HG03521 (cell line): ENCODE data around the gene MACROD2.

Experiments used
- ATAC-seq: cut with Tn5 transposase; IDR thresholded peaks from one replicate; pipeline ENCODE4 v1.9.1; 2021; ENCODE audit warnings: mild to moderate bottlenecking, moderate library complexity; ENCODE audit not compliant: unreplicated experiment

The MACROD2 gene

GRCh38 chr20:15656124-15656523 lies 1660.8 kb downstream of the MACROD2 start:
- no peak for ATAC-seq

GRCh38 chr20:15658295-15658694 lies 1663.0 kb downstream of the MACROD2 start:
- ATAC-seq: no peak

DNA sequence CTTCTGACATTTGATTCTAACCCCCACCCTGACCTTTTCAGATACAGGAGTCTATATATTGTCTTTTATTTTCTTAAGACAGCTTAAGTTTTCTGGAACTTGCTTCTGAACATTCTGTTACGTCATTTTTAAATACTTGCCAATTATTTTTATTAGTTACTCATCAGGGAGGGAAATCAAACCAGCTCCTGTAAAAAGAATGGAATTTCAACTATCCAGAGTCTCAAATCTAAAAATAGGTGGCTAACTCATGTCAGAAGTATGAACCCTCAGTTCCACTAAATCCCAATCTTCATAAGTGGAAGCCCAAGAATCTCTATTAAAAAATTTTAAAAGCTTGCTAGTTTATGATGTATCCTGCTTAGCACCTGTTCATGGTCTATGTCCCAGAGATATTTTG lies 1677.9 kb downstream of the MACROD2 start:
- ATAC-seq: no peak

DNA sequence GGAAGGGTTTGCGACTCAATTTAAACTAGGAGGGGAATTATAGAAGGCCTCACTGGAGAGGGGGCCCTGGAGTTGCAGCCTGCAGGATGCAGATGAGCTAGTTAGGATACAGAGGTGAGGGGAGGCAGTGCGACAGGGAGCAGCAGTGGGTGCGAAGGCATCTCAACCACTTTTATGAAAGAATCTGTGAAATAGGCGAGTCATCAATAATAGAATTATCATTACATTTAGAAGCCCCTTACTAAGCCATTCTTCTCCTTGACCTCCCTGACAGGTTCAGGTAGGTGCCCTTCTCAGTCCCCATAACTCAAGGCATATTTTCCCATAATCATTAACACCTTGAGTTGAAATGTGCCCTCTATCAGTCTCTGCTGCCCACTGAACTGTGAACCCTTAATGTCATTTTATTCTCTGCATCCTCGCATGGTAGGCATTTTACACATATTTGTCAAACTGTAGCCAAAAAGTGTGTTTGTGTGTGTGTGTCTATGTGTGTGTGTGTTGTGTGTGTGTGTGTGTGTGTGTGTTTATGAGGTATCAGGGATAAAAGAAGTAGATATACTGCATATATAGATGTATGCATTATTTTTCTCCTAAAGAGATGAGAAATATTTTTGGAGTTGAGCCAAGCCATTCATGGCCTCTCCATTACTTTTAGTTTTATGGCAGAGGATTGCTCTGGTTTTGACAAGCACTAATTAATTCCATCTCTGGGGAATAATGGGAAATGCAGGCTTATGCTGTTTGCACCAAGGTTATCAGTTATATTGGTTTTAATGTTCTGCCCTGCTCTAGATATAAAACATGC lies 1679.1 kb downstream of the MACROD2 start:
- ATAC-seq: no peak

- ATAC-seq: no peak
These were observed 1679.8 kb downstream of the MACROD2 start for GRCh38 chr20:15675061-15675514.

DNA sequence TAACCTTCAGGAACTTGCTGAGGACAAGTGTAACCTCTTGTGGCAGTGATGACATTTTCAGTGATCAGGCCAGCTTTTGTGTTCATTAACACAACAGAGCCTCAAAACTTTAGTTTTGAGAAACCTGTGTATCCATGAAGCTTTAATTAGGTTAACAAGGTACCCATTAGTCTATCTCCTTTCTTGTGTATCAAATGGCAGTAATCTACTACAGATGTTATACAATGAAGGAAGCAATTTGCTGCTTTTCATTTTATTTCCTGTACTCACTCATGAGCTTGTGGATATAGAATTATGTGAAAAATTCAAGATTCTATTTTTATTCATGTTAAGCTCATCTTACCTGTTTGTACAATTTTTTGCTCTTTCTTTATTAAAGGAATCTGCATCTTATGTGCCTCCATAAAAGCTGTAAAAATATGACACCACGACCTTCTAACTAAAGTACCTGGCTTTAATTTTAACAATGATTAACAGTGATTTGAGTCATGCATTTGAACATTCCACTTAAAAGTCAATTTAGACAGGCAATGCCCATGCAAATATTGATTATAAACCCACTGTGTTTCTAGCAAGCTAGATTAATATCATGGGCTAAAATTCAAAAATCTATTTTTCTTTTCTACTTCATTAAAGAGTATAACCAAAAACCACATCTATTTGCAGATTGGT lies 1680.6 kb downstream of the MACROD2 start:
- ATAC-seq: no peak

GRCh38 chr20:15676815-15677214 lies 1681.5 kb downstream of the MACROD2 start:
- no peak for ATAC-seq

- ATAC-seq: no peak
These were observed 1687.4 kb downstream of the MACROD2 start for GRCh38 chr20:15682690-15683089.

GRCh38 chr20:15692570-15692969 lies 1697.3 kb downstream of the MACROD2 start:
- no peak for ATAC-seq

DNA sequence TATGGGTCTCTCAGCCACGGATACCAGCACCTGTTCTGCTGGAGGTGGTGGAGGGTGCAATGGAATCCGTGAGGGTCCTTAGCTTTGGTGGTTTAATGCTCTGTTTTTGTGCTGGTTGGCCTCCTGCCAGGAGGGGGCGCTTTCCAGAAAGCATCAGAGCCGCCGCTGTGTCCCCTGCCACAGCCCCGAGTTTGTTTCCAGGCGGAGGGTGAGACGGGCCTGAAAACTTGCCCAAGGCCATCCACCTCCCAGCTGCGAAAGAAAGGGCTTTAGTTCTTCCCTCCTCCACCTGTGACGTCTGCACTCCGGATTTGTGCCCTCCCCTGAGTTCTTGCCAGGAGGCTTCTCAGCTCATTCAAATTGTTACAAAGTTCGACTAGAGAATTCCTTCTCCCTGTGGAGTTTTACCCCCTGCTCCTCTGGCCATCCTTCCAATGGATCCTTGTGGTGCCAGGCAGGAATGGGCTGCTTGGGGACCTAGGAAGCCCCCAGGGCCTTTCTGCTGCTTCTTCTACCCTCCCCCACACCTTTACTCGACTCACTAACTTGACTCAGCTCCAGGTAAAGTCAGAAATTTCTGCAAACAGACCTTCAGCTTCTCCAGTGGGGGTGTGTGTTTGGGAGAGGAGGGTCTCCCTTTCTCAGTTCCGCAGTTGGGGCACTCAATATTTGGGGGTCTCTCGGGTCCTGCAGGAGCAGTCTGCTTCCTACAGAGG lies 1704.3 kb downstream of the MACROD2 start:
- ATAC-seq: no peak

GRCh38 chr20:15700147-15700765 lies 1704.9 kb downstream of the MACROD2 start:
- ATAC-seq: no peak

DNA sequence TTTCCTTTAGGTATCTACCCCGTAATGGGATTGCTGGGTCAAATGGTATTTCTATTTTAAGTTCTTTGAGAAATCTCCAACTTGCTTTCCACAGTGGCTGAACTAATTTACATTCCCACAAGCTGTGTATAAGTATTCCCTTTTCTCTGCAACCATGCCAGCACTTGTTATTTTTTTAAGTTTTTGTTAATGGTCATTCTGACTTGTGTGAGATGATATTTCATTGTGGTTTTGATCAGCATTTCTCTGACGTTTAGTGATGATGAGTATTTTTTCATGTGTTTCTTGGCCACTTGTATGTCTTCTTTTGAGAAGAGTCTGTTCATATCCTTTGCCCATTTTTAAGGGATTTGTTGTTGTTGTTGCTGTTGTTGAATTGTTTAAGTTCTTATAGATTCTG lies 1706.8 kb downstream of the MACROD2 start:
- ATAC-seq: no peak

DNA sequence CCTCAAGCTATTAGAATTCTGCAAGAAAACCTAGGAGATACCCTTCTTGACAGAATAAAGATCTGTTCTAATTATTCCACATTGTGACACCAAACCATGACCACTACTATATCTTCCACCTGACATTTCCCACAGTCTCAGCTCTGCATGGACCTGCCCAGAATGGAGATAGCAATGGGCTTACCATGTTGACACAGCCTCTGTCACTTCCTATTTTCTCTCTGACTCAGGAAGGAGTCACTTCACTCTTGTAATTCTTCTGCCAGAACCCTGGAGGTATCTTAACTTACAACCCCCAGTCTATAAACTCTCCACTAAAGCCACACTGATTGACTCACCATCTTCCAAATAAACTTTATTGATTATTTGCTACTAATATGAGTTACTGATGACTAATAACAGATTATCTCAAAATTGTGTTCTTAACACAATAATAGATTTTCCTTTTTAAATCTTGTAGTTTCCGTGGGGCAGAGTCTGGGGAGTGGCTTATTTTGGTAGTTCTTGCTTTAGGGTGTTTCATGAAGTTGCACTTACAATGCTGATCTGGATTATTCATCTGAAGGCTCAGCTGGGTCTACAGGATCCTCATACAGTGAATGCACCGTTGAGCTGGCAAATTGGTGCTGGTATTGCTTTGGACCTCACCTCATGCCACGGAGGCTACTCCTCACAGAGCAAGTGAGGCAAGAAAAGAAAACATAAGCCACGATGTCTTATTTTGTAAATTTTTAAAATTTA lies 1708.0 kb downstream of the MACROD2 start:
- no peak for ATAC-seq

DNA sequence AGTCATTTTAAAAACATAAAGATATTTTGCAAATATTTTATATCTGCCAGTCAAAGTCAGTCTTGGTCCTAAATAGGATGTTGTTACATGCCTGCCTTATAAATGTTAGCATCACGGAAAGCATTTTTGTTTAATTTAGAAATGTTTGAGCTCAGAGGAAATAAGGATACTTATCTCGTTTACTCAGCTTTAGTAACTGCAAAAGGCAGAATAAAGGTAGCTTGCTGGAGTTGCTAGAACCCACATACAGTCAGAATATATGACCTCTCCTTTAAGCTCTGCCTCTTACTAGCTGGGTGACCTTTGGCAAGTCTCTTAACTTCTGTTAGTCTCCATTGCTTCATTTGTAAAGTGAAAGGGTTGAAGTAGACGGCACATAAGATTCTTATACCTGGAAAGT lies 1710.7 kb downstream of the MACROD2 start:
- ATAC-seq: no peak

DNA sequence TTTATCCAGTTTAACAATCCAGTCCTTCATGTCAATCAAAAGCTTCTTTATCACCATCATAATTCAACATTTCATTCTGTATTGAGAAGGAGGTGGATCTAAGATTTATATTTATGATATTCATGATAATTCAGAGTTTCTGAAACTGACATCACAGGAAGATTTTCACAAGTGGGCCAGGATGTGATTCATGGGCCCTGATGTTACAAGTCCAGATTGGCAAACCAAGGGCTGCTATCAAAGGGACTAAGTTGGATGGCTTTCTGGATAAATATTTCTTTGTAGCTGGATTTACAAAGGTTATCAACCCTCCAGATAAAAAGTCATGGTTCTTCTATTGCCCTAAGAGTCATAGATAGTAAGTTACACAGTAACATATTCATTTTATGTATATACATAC lies 1711.4 kb downstream of the MACROD2 start:
- ATAC-seq: no peak

DNA sequence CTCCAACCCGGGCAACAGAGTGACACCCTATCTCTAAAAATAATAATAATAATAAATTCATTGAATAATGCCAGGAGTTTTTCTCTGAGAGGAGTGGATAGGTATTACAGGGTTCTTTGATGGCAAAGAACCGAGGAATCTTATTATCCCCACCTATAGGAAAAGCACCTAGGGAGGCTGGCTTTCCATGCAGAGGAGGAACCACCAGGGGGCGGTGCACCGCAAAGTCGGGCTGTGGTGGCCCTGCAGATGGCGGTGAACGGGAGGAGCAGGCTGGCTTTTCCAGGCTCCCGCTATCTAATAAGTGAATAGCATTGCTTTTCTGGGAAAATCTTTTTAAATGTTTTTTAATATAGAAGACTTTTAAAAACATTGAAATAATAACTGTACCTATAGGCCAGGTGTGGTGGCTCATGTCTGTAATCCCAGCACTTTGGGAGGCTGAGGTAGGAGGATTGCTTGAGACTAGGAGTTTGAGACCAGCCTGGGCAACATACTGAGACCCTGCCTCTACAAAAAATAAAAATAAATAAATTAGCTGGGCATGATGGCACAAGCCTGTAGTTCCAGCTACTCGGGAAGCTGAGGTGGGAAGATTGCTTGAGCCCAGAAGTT lies 1713.8 kb downstream of the MACROD2 start:
- no peak for ATAC-seq

DNA sequence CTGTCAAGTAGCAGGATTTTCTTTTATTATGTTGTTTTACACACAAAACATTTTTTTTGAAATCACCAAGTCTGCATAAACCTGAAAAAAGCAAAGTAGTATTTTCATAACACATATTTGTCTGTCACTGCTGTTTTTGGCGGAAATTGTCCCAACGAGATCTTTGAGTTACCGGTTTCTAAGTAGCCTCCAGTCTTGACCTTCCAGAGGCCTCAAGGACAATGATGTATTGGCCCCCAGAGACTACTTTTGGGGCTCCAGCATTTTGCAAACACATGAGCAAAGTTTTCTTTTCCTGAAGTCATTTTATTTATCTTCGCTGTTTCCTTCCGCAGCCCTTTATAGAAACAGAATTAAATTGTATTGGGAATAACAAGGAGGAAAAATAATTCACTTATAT lies 1715.3 kb downstream of the MACROD2 start:
- no peak for ATAC-seq

DNA sequence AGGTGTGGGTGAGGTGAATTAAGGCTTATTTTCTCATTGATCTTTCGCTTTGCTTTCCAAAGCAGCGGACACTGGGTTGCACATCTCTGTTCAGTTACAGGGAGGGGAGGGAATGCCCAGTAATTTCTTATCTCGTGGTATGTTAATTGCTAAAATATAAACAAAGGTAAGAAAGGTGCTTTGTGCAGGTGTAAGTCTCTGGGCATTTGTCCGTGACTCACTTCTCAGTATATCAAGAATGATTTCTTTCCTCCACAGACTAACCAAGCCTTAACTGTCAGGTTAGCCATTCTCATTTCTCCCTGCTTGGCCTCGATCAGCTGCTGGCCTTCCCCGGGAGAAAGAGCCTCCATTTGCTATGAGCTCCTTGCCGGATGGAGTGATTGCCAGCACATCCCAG lies 1715.9 kb downstream of the MACROD2 start:
- ATAC-seq: no peak

- no peak for ATAC-seq
These were observed 1720.9 kb downstream of the MACROD2 start for GRCh38 chr20:15716256-15716655.

GRCh38 chr20:15726416-15726815 lies 1731.1 kb downstream of the MACROD2 start:
- ATAC-seq: no peak
